Smooth muscle cell of the brain vasculature (primary cell): Measurements from ENCODE around the gene NAP1L2.
"Not testable (repeated sequence)": the region's sequence is repeated elsewhere in the genome, so short reads cannot be mapped to it uniquely, and the experiment has no call there.

ENCODE experiments used
- DNase-seq: peaks from one replicate; pipeline ENCODE4 v3.0.0-alpha.2; 2012; ENCODE audit warnings: low read depth, low spot score

The NAP1L2 gene

GRCh38 chrX:73214426-73215094 is at the start of gene NAP1L2:
Gene NAP1L2 (minus strand): TSS chrX:73214851. CDS start chrX:73214492, 359 bp downstream.
- no peak for DNase-seq

DNA sequence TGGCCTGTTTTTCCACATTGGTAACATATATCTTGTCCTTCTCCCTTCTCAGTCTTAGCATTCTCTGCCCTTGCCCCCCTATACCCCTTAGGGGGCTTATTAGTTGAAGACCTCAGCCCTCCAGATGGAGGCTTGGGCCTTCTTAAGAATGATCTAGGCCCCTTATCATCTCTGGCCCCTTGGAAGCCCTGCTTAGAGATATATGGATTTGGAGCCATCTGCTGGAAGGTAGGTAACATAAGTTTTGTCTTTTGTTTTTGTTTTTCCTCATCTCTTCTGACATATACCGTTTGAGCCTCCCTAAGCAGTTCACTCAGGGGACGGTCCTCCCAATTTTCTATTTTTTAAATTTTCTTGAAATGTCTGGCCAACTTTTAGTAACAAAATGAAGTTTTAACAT is 48.3 kb upstream of the NAP1L2 start:
- DNase-seq, result no peak

GRCh38 chrX:73239242-73239641 is 24.6 kb upstream of the NAP1L2 start:
- DNase-seq, result no peak

DNA sequence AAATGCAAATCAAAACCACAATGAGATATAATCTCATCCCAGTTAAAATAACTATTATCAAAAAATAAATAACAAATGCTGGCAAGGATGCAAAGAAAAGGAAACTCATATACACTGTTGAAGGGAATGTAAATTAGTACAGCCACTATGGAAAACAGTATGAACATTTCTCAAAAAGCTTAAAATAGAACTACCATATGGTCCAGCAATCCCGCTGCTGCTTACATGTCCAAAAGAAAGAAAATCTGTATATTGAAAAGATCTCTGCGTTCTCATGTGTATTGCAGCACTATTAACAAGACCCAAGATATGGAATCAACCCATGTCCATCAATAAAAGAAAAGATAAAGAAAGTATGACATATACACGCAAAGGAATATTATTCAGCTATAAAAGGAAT is 3.0 kb upstream of the NAP1L2 start:
- DNase-seq, result no peak

DNA sequence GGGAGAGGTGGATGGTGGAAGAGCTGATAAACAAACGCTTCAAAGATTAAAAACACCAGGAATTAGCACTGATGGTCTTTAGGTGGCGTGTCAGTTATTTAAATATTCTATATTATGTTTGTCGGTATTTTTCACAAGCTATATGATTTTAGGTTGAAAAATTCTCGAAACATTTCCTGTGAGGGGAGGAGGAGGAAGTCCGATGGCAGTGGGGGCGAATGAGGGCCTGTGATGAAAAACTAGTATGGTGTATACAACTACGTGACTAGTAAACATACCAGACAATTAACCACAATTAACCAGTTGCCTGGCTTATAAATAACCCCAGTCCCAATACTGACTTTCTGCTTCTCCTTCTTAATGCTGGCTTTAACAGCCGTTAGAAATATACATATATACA is 595 bp upstream of the NAP1L2 start:
- no peak for DNase-seq

DNA sequence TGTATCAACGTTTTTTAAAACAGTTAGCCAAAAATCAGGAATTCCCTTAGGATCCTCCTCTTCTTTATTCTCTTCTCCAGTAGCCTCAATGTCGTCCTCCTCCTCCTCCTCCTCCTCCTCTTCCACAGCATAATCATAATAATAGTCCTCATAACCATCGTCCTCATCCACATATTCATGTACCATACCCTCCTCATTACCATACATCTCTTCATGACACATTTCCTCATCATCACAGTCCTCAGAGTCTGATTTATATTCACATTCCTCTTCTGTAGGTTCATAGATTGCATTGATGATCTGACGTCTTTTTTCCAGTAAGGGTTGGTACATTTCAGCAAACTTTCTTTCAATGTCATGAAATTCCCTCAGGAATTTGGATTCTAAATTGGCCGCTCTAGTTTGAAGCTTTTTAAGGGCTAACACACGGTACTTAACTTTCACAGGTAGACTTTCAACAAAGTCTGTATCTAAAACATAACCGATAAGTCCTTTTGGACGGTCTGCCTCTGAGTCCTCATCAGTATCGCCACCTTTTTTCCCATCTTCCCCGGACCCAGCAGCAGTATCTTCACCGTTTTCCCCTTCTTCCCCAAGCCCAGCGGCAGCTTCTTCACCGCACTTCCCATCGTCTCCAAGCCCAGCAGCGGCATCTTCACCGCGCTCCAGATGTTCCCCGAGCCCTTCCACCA is 771 bp downstream of the NAP1L2 start:
- no peak for DNase-seq

- no peak for DNase-seq
Measured at GRCh38 chrX:73206366-73206765, 8.3 kb downstream of the NAP1L2 start.

- no peak for DNase-seq
Measured at GRCh38 chrX:73182502-73183114, 32.0 kb downstream of the NAP1L2 start.

- not testable (repeated sequence) for DNase-seq
Measured at GRCh38 chrX:73168945-73169344, 45.7 kb downstream of the NAP1L2 start.
